GM18520 (cell line): ENCODE results near the gene POLR3E.
"Not testable (repeated sequence)": the region's sequence is repeated elsewhere in the genome, so short reads cannot be mapped to it uniquely, and the experiment has no call there.

Experiments
- ATAC-seq: cut with Tn5 transposase; IDR thresholded peaks from one replicate; pipeline ENCODE4 v1.9.1; 2021; ENCODE audit not compliant: unreplicated experiment

POLR3E gene

DNA sequence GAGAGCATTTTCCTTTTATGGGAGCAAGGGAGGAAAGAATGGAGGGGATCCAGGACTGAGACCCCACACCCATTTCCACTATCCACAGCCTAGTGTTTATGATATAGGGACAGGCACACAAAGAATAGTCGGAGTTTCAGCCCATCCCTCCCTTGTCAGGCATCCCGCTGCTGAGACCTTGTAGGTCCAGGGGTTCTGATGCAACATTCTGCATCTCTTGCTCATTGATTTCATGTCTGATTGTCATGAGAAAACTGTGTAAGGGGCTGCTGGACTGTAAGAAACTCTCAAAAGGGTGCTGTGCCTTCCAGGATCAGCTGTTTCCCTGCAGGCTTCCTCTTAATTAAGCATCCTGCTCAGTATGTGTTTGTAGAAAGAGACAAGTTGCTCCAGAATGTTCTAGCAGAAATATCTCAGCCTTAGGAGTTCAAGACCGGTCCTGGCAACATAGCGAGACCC is 5.3 kb upstream of the POLR3E start:
- ATAC-seq: no peak

DNA sequence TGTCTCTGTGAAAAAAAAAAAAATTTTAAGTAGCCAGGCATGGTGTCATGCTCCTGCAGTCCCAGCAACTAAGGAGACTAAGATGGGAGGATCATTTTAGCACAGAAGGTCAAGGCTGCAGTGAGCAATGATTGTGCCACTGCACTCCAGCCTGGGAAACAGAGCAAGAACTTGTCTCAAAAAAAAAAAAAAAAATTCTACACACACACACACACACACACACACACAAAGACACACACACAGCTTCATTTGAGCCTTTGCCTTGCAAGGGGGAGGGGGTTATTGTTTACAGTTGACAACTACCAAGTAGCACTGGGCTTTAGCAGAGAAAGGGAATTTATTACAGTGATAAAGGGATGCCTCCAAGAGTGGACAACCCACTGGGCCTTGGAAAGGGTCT is 4.9 kb upstream of the POLR3E start:
- ATAC-seq: no peak

DNA sequence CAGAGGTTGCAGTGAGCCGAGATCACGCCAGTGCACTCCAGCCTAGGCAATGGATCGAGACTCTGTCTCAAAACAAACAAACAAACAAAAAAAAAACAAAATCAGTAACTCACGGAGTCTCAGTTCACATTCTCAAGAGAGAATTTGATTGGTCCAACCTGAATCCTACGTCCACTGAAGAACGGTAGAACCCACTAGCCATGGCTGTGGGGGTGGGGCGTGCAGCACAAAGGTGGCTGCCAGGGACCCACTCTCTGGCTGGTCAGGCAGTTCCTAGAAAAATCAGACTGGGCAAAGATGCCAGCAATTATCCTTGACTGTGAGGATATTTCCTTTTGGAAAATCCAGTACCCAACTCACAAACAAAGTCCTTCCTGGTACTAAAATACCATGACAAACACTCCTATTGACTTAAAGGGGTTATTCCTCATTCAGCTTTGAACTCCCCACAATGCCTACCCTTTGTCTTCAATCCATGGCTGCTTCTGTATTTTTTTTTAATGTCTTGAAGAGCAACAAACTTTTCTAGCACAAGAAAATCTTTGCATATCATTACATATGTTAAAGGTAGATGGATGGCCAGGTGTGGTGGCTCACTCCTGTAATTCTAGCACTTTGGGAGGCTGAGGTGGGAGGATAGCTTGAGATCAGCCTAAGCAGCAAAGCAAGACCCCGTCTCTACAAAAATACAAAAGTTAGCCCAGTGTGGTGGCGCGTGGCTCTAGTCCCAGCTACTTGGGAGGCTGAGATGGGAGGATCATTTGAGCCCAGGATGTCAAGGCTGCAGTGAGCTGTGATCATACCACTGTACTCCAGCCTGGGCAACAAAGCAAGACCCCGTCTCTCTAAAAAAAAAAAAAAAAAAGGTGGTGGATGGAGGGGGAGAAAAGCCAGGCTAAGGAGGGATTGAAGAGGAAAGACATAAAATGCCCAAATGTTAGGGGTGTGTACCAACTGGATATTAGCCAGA is 3.8 kb upstream of the POLR3E start:
- no peak for ATAC-seq

DNA sequence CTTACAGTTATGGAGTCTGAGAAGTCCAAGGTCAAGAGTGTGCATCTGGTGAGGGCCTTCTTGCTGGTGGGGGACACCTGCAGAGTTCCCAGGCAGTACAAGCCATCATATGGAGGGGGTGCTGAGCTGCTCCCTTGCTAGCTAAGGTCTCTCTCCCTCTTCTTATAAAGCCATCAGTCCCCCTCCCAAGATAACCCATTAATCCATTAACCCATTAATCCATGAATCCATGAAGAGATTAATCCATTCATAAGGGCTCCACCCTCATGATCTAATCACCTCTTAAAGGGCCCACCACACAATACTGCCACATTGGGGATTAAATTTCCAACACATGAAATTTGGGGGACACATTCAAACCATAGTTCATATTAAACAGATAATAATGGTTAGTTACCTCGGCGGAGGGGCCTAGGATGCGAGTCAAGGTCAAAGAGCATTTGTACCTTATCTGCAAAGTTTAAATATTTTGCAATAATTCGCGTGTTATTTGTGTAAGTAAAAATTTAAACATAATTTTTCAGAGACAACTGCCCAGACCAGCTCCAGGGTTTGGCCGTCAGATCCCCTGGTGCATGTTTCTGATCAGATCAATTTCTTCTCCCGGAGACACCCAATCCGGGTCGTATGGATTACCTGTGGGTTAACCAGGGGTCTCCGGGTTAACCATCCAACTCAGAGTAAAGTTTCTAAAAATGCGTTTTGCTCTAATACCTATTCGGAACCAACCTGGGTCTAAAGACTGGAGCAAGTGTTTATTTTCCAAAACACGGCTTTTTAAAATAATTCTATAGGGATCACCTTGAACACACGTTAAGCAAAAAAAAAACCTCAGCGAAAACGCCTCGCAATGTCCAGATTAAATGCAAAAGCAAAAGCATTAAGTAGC is 740 bp upstream of the POLR3E start:
- no peak for ATAC-seq

DNA sequence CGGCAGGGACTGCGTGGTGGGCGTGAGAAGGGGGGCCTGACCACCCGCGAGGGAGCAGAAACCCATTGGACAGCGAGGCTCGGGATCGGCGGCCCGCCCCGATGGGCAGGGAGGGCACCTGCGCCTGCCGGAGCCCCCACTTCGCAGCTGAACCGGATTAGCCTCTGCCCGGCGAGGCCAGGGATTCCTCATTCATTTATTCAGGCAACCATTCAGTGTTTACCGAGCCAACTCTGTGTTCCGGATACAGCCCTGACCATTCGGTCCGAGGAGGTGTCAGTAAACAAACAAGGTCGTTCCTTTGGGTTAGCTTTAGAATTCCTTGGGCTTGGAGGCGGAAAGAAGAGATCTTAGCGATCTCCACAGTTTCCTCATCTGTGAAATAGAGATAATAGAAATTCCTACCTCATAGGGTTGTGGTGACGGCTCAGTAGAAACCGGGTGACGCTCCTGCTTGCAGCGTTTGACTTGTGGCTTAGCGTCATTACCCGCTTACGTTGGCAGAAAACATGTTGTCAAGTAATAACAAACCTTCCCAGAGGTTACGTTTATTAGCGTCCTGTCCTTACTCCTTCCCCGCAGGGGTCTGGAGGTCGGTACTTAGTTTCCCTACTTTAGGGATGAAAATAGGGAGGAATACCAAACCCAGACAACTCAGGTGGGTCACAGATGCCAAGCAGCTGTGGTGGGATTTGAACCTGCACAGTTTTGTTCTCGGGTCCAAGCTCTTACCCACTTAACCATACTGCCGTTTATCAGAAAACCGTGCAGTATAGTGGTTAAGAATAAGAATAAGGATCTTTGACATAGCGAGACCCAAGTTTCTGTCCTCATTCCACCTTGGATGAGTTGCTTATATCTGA is 893 bp downstream of the POLR3E start:
- peak; percentile 25 for ATAC-seq

DNA sequence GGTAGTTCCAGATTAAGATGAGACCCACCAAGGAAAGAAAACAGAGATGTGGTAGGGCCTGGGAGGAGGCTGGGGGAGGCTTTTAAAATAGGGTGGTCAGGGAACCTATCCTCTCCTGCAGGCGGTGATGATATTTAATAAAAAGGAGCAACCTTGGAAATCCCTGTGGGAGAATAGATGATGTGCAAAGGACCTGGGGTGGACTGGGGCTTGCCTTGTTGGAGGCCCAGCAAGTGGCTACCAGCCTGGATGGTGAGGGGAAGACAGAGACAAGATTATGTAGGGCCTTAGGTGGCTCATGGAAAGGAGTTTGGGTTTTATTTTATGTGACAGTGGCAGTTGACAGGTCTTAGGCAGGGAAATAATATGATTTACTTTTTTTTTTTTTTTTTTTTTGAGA is 1.8 kb downstream of the POLR3E start:
- ATAC-seq: no peak

DNA sequence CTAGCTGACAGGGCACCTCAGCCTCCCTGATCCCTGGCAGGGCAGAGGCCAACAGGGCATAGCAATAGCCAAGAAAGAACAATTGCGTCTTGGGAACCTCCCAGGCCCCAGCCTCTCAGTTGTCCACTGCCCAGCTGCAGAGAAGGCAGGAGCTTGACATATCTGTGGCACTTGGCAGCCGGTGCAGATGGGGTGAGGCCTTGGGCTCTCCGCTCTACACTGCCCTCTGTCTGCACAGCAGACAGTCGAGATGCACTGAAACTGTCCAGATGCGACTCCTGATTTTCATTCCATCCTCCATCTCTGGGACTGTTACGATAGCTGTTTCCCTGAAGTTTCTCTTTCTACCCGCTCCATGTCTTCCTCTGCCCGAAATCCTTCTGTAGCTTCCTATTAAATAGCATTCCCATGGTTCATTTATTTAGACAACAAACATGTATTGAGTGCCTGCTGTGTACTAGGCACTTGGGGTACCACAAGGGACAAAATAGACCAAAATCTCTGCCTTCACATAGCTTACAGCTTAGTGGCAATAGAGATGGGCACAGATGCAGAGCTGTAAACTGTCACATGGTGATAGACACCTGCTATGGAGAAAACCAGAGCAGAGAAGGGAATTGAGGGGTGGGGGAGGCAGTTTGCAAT is 3.3 kb downstream of the POLR3E start:
- no peak for ATAC-seq

DNA sequence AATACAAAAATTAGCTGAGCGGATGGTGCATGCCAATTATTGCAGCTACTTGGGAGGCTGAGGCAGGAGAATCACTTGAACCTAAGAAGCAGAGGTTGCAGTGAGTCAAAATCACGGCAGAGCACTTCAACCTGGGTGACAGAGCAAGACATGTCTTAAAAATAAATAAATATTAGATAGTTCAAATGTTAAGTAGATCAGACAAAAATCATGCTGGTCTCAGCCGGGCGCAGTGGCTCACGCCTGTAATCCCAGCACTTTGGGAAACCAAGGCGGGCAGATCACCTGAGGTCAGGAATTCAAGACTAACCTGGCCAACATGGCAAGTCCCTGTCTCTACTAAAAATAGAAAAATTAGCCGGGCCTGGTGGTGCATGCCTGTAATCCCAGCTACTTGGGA is 4.2 kb downstream of the POLR3E start:
- ATAC-seq: not testable (repeated sequence)

DNA sequence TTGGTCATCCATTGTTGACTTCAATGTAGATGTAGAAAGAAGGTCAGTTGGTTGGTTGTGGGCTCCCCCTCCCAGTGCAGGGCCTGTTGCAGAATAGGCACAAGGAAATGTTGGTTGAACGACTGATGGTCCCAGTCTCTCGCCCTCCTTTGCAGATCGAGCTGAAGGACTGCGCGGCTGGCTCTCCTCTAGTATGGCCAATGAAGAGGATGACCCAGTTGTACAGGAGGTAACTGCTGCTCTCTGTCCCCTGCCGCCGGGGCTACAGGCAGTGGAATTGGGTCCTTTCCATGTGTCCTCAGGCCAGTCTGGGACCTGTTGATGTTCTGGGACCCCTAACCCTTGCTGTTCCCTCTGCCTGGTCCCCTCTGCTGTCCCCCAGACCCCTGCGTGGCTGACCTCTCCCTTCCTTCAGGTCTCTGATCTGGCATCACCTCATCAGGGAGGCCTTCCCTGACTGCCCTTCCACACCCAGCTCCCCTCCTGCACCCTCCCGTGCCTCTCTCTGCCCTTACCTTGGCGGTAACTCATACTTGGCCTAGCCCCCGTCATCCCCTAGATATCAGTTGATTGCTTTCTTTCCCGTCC is 5.7 kb downstream of the POLR3E start:
- ATAC-seq: no peak

DNA sequence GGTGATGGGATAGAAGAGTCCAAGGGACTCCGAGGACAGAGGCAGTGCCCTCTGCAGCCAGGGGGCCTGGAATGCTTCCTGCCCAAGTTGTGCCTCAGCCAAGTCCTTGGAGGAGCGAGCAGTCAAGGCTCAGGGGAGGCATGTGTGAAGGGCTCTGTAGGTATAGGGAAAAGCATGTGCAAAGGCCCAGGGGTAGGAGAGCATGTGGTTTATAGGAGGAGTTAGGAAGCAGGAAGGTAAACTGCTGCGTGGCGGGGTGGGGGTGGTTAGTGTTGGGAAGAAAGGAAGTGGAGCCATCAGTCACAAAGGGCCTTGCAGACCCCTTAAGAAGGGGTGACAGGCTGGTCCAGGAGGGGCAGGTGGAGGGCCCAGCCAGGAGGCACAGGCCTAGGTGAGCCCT is 7.2 kb downstream of the POLR3E start:
- no peak for ATAC-seq

DNA sequence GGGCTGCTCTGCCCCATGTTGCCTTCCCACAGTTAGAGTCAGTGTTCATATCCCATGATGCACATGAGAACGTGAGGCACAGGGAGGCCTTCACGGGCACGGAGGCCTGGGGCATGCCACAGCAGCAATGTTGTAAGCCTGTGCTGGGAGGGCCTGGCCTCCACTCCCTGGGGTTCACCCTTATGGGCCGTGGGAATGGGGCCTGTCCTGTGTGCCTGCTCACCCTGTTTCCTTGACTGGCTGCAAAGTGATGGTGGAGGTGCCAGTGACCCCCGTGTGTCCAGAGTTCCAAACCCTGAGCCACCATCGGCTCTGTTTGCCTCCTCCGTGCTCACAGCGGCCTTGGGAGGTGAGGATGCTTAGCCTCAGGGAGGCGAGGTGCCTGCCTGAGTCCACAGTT is 9.6 kb downstream of the POLR3E start:
- no peak for ATAC-seq

DNA sequence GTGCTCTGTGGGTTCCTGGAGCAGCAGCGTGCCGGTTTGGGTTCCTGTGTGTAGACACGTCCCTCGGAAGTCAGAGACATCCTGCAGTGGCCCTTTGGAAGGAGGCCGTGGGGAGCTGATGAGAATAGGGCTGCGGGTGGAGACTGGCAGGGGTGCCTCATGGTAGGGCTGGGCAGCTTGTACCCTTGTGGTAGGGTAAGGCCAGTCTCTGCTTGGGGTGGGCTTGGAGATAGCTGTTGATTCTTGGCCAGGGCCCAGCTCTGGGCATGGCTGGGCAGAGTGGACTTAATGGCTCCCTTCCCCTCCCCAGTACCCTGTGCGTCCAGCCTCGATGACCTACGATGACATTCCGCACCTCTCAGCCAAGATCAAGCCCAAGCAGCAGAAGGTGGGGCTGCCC is 10.6 kb downstream of the POLR3E start:
- ATAC-seq: no peak

DNA sequence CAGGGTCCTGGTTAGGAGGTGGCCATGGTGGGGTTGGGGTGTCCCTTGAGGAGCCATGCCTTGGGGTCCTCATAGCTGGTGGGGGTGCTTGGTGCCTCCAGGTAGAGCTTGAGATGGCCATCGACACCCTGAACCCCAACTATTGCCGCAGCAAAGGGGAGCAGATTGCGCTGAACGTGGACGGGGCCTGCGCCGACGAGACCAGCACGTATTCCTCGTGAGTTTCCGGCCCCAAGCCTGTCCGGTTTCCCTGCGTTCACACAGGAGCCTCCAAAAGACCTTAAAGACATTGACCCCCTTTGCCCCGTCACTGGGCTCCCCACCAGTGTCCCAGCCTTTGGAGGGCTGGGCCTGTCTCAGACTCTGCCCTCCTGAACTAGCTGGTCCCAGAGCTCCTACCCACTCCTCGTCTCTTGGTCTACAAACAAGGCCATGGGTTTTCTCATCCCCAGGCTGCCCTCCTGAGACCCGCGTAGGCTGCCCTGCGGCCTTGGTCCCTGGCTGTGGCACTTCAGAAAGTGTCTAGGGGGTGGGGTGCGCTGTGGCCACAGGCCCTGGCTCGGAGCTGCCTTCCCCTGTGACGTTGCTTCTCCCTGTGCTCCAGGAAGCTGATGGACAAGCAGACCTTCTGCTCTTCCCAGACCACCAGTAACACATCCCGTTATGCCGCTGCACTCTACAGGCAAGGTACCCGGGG is 11.8 kb downstream of the POLR3E start:
- ATAC-seq: no peak

DNA sequence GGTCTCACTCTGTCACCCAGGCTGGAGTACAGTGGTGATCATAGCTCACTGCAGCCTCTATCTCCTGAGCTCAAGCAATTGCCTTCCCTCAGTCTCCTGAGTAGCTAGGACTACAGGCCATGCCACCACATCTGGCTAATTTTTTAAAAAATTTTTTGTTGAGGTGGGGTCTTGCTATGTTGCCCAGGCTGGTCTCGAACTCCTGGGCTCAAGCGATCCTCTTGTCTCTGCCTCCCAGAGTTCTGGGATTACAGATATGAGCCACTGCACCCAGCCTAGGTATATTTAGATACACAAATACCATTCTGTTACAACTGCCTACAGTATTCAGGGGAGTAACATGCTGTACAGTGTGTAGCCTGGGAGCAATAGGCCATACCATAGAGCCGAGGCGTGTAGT is 14.3 kb downstream of the POLR3E start:
- no peak for ATAC-seq

DNA sequence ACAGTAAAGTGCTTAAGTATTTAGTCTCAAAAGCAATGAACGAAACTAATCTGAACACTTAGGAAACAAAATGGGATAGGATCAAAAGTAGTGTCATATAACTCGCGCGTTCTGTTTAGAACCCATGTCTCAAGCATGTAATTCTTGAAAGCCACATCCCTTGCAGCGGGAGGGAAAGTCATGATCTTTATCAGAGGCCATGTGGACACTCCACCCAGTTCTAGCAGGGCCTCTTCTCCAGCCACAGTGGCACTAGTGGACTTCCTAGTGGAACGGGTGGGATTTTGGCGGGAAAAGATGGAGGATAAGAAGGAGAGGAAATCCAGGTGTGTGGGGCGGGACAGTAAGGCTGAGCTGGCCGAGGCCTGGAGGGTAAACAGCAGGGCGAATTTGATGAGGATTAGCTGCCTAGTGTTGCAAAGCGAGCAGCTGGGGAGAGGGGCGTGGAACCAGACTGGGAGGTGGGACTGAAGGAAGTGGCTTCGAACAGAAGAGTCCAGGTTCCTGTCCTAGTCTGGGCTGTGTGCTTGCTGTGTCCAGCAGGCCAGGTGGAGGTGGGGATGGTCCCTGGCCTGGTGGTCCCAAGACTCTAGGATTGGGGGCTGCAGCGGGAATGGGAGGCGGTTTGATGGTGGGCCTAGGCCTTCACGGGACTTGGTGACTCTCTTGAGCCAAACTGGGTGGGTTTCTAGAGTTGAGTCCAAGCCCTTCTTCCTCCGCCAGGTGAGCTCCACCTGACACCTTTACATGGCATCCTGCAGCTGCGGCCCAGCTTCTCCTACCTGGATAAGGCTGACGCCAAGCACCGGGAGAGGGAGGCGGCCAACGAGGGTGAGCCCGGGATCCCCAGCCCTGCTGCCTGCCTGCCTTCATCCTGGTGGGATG is 15.9 kb downstream of the POLR3E start:
- no peak for ATAC-seq

DNA sequence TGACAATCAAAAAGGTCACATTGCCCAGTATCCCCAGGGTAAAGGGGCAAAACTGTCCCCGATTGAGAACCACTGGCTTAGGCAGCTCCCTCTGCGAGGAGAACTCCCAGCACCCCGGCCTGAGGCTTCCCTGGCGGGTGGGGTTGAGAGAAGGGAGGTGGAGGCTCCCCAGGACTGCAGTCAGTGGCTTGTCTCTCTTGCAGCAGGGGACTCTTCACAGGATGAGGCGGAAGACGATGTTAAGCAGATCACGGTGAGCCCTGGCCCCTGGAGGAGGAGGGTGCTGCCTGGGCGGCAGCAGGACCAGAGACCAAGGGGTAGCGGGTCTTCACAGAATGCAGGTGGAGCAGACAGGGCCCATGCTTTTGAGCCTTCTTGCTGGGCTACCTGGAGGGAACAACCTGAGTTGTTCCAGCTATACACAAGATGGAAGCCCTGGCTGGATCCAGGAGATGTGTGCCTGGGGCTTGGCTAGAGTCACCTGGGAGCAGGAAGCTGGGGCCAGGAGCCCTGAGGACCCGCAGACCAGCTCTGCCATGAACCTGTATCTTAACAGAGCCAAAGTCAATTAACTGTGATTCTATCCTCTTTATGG is 16.8 kb downstream of the POLR3E start:
- ATAC-seq: no peak

DNA sequence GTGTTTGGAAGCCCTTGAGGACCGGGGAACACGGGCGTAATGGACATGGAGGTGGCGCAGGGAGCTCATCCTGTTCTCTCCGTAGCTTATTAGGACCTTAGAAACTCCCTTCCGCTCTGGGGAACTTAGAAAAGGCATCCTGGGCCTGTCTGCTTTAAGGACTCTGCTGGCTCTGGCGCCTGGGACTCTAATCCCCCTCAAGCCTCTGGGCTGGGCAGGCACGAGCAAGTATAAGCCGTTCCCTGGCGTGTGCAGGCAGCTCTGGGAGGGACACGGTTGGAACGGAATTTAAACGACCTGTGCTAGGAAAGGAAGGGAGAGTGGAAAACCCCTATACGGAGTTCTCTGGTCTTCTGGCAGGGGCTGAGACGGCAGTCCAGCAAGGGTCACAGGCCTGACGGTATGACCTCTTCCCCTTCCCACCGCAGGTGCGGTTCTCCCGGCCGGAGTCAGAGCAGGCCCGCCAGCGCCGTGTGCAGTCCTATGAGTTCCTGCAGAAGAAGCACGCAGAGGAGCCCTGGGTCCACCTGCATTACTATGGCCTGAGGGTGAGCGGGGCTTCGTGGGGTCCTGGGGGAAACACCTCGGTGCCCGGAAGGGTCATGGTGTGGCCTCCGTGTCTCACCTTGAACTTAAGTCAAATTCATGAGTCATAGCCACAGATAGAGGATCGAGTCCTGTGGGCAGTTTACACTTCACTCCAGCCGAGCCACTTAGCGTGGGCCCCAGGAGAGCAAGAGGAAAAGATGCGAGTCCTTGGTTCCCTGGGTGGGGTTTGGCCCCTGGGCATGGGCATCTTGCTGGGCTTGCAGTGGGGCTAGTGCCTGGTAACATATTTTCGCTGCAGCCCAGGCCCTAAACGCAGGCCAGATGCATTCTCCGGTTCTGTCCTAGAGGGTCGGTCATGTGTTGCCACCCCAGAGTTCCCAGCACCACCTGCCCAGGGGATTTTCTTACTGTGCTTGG is 17.7 kb downstream of the POLR3E start:
- no peak for ATAC-seq
